ENCODE results near the gene URB1.

GRCh38 chr21:32418146-32418545 lies 25.3 kb upstream of the URB1 start:
- TF ChIP-seq CTCF (IDR thresholded peaks at IDR 0.05) (no peak), POLR2A (IDR thresholded peaks at IDR 0.05) (no peak)
